ENCODE data around the gene TRPM4.

Gene TRPM4

GRCh38 chr19:49188626-49189200, 31.1 kb downstream of the TRPM4 start:
- Mint-ChIP-seq H3K4me3 (no peak overlapping the region), H3K27ac (peak overlapping the region; percentile 13), H3K4me1 (no peaks in the 10 kb centered on the region), H3K36me3 (ENCODE audit: low read depth) (peaks cover 66% of the 10 kb centered on the region), H3K27me3 (ENCODE audit: low read depth, poor library complexity) (peaks cover 13% of the 10 kb centered on the region), H3K9me3 (peaks cover 26% of the 10 kb centered on the region)
- TF ChIP-seq, protein P1, sequence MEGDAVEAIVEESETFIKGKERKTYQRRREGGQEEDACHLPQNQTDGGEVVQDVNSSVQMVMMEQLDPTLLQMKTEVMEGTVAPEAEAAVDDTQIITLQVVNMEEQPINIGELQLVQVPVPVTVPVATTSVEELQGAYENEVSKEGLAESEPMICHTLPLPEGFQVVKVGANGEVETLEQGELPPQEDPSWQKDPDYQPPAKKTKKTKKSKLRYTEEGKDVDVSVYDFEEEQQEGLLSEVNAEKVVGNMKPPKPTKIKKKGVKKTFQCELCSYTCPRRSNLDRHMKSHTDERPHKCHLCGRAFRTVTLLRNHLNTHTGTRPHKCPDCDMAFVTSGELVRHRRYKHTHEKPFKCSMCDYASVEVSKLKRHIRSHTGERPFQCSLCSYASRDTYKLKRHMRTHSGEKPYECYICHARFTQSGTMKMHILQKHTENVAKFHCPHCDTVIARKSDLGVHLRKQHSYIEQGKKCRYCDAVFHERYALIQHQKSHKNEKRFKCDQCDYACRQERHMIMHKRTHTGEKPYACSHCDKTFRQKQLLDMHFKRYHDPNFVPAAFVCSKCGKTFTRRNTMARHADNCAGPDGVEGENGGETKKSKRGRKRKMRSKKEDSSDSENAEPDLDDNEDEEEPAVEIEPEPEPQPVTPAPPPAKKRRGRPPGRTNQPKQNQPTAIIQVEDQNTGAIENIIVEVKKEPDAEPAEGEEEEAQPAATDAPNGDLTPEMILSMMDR (IDR thresholded peaks at IDR 0.05), result no peak
- no peak for DNase-seq

DNA sequence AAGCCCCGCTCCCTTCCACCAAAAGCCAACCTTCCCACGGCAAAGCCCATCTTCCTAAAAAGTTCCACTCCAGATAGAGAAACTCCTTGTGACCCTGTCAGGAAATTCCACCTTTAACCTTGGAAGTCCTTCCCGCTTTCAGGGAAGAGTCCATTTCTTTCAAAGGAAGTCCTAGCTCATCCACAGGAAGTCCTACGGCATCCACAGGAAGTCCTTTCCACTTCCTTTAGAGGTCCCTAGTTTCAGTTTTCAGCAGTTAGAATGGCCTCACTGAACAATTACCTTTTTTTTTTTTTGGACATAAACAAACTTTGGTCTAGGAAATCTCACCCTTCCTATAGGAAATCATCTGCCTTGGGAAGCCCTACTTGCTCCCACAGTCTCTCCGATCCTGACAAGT, 31.7 kb downstream of the TRPM4 start:
- H3K4me3 Mint-ChIP-seq, result no peak overlapping the region

DNA sequence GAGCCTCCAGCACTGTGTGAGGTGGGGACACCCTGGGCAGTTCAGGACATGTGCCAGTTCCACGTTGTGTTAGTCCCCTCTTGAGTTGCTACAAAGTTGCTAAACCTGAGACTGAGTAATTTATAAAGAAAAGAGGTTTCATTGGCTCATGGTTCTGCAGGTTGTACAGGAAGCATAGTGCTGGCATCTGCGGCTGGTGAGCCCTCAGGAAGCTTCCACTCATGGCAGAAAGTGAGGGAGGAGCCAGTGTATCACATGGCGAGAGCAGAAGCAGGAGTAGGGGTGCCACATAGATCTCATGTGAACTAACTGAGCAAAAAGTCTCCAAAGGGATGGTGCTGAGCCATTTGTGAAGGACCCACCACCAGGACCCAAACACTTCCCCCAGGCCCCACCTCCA, 33.2 kb downstream of the TRPM4 start:
- Mint-ChIP-seq H3K27ac (no peak overlapping the region), H3K27me3 (ENCODE audit: low read depth, poor library complexity) (peaks cover 23% of the 10 kb centered on the region), H3K9me3 (peaks cover 15% of the 10 kb centered on the region), H3K4me1 (peaks cover 6% of the 10 kb centered on the region), H3K36me3 (ENCODE audit: low read depth) (peaks cover 52% of the 10 kb centered on the region), H3K4me3 (no peak overlapping the region)
- no peak for DNase-seq
- TF ChIP-seq, protein P1 (IDR thresholded peaks at IDR 0.05), result no peak

More for the DNA sequence above, 31.7 kb downstream of the TRPM4 start:
- Mint-ChIP-seq H3K27ac (no peak overlapping the region), H3K4me1 (peaks cover 5% of the 10 kb centered on the region), H3K36me3 (ENCODE audit: low read depth) (peaks cover 65% of the 10 kb centered on the region), H3K27me3 (ENCODE audit: low read depth, poor library complexity) (peaks cover 17% of the 10 kb centered on the region), H3K9me3 (peaks cover 24% of the 10 kb centered on the region)
- TF ChIP-seq, protein P1 (IDR thresholded peaks at IDR 0.05), result no peak
- DNase-seq, result no peak

DNA sequence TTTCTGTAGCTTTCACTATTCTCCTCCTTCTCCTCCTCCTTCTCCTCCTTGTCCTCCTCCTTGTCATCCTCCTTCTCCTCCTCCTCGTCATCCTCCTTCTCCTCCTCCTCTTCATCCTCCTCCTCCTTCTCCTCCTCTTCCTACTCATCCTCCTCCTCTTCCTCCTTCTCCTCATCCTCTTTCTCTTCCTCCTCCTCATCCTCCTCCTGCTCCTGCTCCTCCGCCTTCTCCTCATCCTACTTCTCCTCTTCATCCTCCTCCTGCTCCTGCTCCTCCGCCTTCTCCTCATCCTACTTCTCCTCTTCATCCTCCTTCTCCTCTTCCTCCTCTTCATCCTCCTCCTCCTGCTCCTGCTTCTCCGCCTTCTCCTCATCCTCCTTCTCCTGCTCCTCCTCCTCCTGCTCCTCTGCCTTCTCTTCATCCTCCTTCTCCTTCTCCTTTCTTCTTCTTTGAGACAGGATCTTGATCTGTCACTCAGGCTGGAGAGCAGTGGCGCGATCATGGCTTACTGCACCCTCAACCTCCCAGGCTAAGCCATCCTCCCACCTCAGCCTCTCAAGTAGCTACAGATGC, 36.3 kb downstream of the TRPM4 start:
- H3K27me3 Mint-ChIP-seq (ENCODE audit: low read depth, poor library complexity), result peaks cover 23% of the 10 kb centered on the region
- no peak overlapping the region for H3K4me3 Mint-ChIP-seq
- H3K4me1 Mint-ChIP-seq, result peaks cover 12% of the 10 kb centered on the region
- TF ChIP-seq, protein P1 (IDR thresholded peaks at IDR 0.05), result no peak
- peaks cover 43% of the 10 kb centered on the region for H3K36me3 Mint-ChIP-seq (ENCODE audit: low read depth)
- no peak overlapping the region for H3K27ac Mint-ChIP-seq
- peaks cover 11% of the 10 kb centered on the region for H3K9me3 Mint-ChIP-seq
- DNase-seq, result no peak

GRCh38 chr19:49194408-49194807, 36.8 kb downstream of the TRPM4 start:
- Mint-ChIP-seq H3K36me3 (ENCODE audit: low read depth) (peaks cover 38% of the 10 kb centered on the region), H3K4me1 (peaks cover 12% of the 10 kb centered on the region), H3K27ac (peak overlapping the region; percentile 93), H3K4me3 (no peak overlapping the region), H3K9me3 (peaks cover 11% of the 10 kb centered on the region), H3K27me3 (ENCODE audit: low read depth, poor library complexity) (peaks cover 24% of the 10 kb centered on the region)
- TF ChIP-seq, protein P1 (IDR thresholded peaks at IDR 0.05), result no peak
- DNase-seq, result no peak
